H9 (cell line): ENCODE results near the gene ZNF20. TPM values are rescaled to one million over a fixed set of nuclear protein-coding genes. Genes with fewer than 3 reads are reported as not detected.

Experiments
- DNase-seq: peaks from one replicate; pipeline ENCODE4 v3.0.0-alpha.2; 2017
- H2AFZ ChIP-seq: one replicate; pipeline ENCODE4 v1.6.1; 2013; ENCODE audit warnings: mild to moderate bottlenecking, low read length, control low read depth, moderate library complexity
- H2AK5ac ChIP-seq: 2 replicates; pipeline ENCODE4 v1.6.1; 2013; ENCODE audit warnings: low read length, control low read depth, mixed read lengths; ENCODE audit not compliant: insufficient read length
- H2BK120ac ChIP-seq: one replicate; pipeline ENCODE4 v1.6.1; 2013; ENCODE audit warnings: low read depth, mild to moderate bottlenecking, low read length, control low read depth, inconsistent platforms; ENCODE audit not compliant: poor library complexity, severe bottlenecking
- H2BK12ac ChIP-seq: 2 replicates; pipeline ENCODE4 v1.6.1; 2013; ENCODE audit warnings: low read length, control low read depth, mixed read lengths, low read depth; ENCODE audit not compliant: insufficient read length
- H2BK15ac ChIP-seq: 2 replicates; pipeline ENCODE4 v1.6.1; 2013; ENCODE audit warnings: low read depth, low read length, control low read depth
- H2BK20ac ChIP-seq: one replicate; pipeline ENCODE4 v1.6.1; 2013; ENCODE audit warnings: low read depth, mild to moderate bottlenecking, low read length, control low read depth, inconsistent platforms; ENCODE audit not compliant: poor library complexity, severe bottlenecking
- H2BK5ac ChIP-seq: 2 replicates; pipeline ENCODE4 v1.6.1; 2013; ENCODE audit warnings: low read length, control low read depth, mixed read lengths; ENCODE audit not compliant: insufficient read length
- H3K14ac ChIP-seq: 2 replicates; pipeline ENCODE4 v1.6.1; 2013; ENCODE audit warnings: low read length, control low read depth; ENCODE audit not compliant: insufficient read depth
- H3K18ac ChIP-seq: 2 replicates; pipeline ENCODE4 v1.6.1; 2013; ENCODE audit warnings: low read depth, mild to moderate bottlenecking, mixed read lengths, low read length, control low read depth; ENCODE audit not compliant: insufficient read length
- H3K23ac ChIP-seq: 2 replicates; pipeline ENCODE4 v1.6.1; 2013; ENCODE audit warnings: low read length, control low read depth, mixed read lengths, low read depth; ENCODE audit not compliant: insufficient read length
- H3K23me2 ChIP-seq: 2 replicates; pipeline ENCODE4 v1.6.1; 2013; ENCODE audit warnings: low read depth, mild to moderate bottlenecking, mixed read lengths, low read length, control low read depth; ENCODE audit not compliant: insufficient read length, poor library complexity, severe bottlenecking
- H3K27ac ChIP-seq: 2 replicates; pipeline ENCODE4 v1.5.1; 2013; ENCODE audit warnings: low read length, control low read depth, mixed read lengths, low read depth; ENCODE audit not compliant: insufficient read length
- H3K27me3 ChIP-seq: 2 replicates; pipeline ENCODE4 v1.6.1; 2013; ENCODE audit warnings: low read length, control low read depth, inconsistent platforms; ENCODE audit not compliant: insufficient read depth
- H3K4ac ChIP-seq: 2 replicates; pipeline ENCODE4 v1.6.1; 2013; ENCODE audit warnings: low read depth, mild to moderate bottlenecking, control low read depth, inconsistent platforms, low read length, moderate library complexity
- H3K4me1 ChIP-seq: 2 replicates; pipeline ENCODE4 v1.6.1; 2013; ENCODE audit warnings: low read length, control low read depth, inconsistent platforms; ENCODE audit not compliant: insufficient read depth
- H3K4me2 ChIP-seq: 2 replicates; pipeline ENCODE4 v1.6.1; 2013; ENCODE audit warnings: low read length, control low read depth, mixed read lengths; ENCODE audit not compliant: insufficient read length, insufficient read depth
- H3K56ac ChIP-seq: 2 replicates; pipeline ENCODE4 v1.6.1; 2013; ENCODE audit warnings: low read depth, mild to moderate bottlenecking, mixed read lengths, low read length, control low read depth; ENCODE audit not compliant: insufficient read length
- H3K79me1 ChIP-seq: 2 replicates; pipeline ENCODE4 v1.6.1; 2013; ENCODE audit warnings: low read depth, mild to moderate bottlenecking, moderate library complexity, low read length, control low read depth, inconsistent platforms; ENCODE audit not compliant: insufficient read depth, poor library complexity, severe bottlenecking
- H3K79me2 ChIP-seq: 2 replicates; pipeline ENCODE4 v1.6.1; 2013; ENCODE audit warnings: low read length, control low read depth, inconsistent platforms; ENCODE audit not compliant: insufficient read depth
- H3K9ac ChIP-seq: 2 replicates; pipeline ENCODE4 v1.6.1; 2013; ENCODE audit warnings: low read length, control low read depth, mixed read lengths; ENCODE audit not compliant: insufficient read length; ENCODE audit errors: extremely low read depth
- H3K9me3 ChIP-seq: one replicate; pipeline ENCODE4 v1.6.1; 2013; ENCODE audit warnings: low read depth, low read length, inconsistent platforms; ENCODE audit not compliant: control insufficient read depth
- H3T11ph ChIP-seq: one replicate; pipeline ENCODE4 v1.6.1; 2013; ENCODE audit warnings: mild to moderate bottlenecking, low read length, control low read depth, inconsistent platforms
- H4K20me1 ChIP-seq: one replicate; pipeline ENCODE4 v1.6.1; 2013; ENCODE audit not compliant: control insufficient read depth, insufficient read length, insufficient read depth
- H4K5ac ChIP-seq: 2 replicates; pipeline ENCODE4 v1.6.1; 2013; ENCODE audit warnings: low read depth, mild to moderate bottlenecking, mixed read lengths, low read length, control low read depth; ENCODE audit not compliant: insufficient read length
- H4K8ac ChIP-seq: replicated peaks from 2 replicates; pipeline ENCODE4 v1.6.1; 2013; ENCODE audit warnings: low read length, control low read depth, mixed read lengths, low read depth; ENCODE audit not compliant: insufficient read length
- H4K91ac ChIP-seq: 2 replicates; pipeline ENCODE4 v1.6.1; 2013; ENCODE audit warnings: low read depth, mild to moderate bottlenecking, moderate library complexity, mixed read lengths, low read length, control low read depth; ENCODE audit not compliant: insufficient read length
- H3K27ac Mint-ChIP-seq, 3 experiments: 2 replicates in 2 of 3; 3 replicates in 1 of 3; pipeline ENCODE4 v1.8.0; 2020 to 2021; ENCODE audit warnings: mixed read lengths in 3 of 3, mild to moderate bottlenecking in 1 of 3, moderate library complexity in 1 of 3
- H3K27me3 Mint-ChIP-seq: 2 replicates; pipeline ENCODE4 v1.8.0; 2021; ENCODE audit warnings: low read depth, mild to moderate bottlenecking, moderate library complexity, mixed read lengths
- H3K36me3 Mint-ChIP-seq, 3 experiments: 2 replicates in 2 of 3; 3 replicates in 1 of 3; pipeline ENCODE4 v1.8.0; 2020 to 2021; ENCODE audit warnings: low read depth in 3 of 3, mixed read lengths in 3 of 3; ENCODE audit not compliant: insufficient read depth in 1 of 3
- H3K4me1 Mint-ChIP-seq, 2 experiments: 2 replicates each; pipeline ENCODE4 v1.8.0; 2020; ENCODE audit warnings: mixed read lengths in 2 of 2
- H3K4me3 Mint-ChIP-seq, 2 experiments: 2 replicates in 1 of 2; 3 replicates in 1 of 2; pipeline ENCODE4 v1.8.0; 2020 to 2021; ENCODE audit warnings: mild to moderate bottlenecking in 2 of 2, mixed read lengths in 2 of 2, moderate library complexity in 1 of 2
- H3K9me3 Mint-ChIP-seq, 2 experiments: 2 replicates in 1 of 2; 3 replicates in 1 of 2; pipeline ENCODE4 v1.8.0; 2020; ENCODE audit warnings: mild to moderate bottlenecking in 2 of 2, mixed read lengths in 2 of 2, moderate library complexity in 1 of 2
- CTCF ChIP-seq: fragments of 200-600 bp; sonication (generic); conservative IDR thresholded peaks from 3 replicates; pipeline ENCODE4 v1.8.0; 2021; ENCODE audit warnings: antibody characterized with exemption, mild to moderate bottlenecking
- WGBS: extraction: QIAGEN DNeasy Blood & Tissue Kit; methylation state at CpG from one replicate; pipeline ENCODE4 v1.1.7; 2013; ENCODE audit warnings: missing lambda C conversion rate, low lambda C conversion rate, mixed read lengths; ENCODE audit not compliant: insufficient read length; ENCODE audit errors: extremely low coverage; 5-methylcytosine and 5-hydroxymethylcytosine counted together
- total RNA-seq: library from RNA; stranded (reverse); gene quantifications from 2 replicates; pipeline ENCODE4 v1.2.1, GENCODE V29; 2021

ZNF20 gene
- total RNA-seq, 1 experiment from 2014 or later: 5.6 TPM

- WGBS: no CpG with 5 or more reads among the region's 3 CpGs
- Histone ChIP-seq H3K23ac (no peak overlapping the region), H3T11ph (no peak overlapping the region), H2BK12ac (no peak overlapping the region), H4K91ac (no peak overlapping the region), H4K5ac (no peak overlapping the region), H3K4ac (no peak overlapping the region), H4K20me1 (no peaks in the 10 kb centered on the region), H2BK15ac (no peak overlapping the region), H2BK20ac (no peak overlapping the region), H4K8ac (no peak overlapping the region), H3K4me2 (no peak overlapping the region), H3K14ac (no peak overlapping the region), H3K9ac (no peak overlapping the region), H3K4me1 (no peaks in the 10 kb centered on the region), H3K79me1 (peaks cover 7% of the 10 kb centered on the region), H2BK120ac (no peak overlapping the region), H3K18ac (no peak overlapping the region), H2AK5ac (no peak overlapping the region), H2AFZ (no peak overlapping the region), H3K9me3 (no peaks in the 10 kb centered on the region), H2BK5ac (no peak overlapping the region), H3K23me2 (peaks cover 4% of the 10 kb centered on the region), H3K27ac (no peak overlapping the region), H3K27me3 (no peaks in the 10 kb centered on the region), H3K79me2 (peaks cover 4% of the 10 kb centered on the region; the same call in 1 of the 2 replicates), H3K56ac (no peak overlapping the region)
- Mint-ChIP-seq H3K27ac (no peak overlapping the region), H3K27me3 (no peaks in the 10 kb centered on the region), H3K9me3 (peaks cover 30 to 42% of the 10 kb centered on the region in 2 experiments), H3K4me3 (peak overlapping the region; percentile 88 to 94; a peak in 4 of 5 replicates), H3K36me3 (peaks cover 47 to 52% (median 48%) of the 10 kb centered on the region in 3 experiments), H3K4me1 (peaks cover 12 to 19% of the 10 kb centered on the region in 2 experiments)
- no peak for TF ChIP-seq CTCF
- no peak for DNase-seq
Measured at GRCh38 chr19:12093777-12094176, 46.4 kb downstream of the ZNF20 start.
